Neural cell (in vitro differentiated cells): ENCODE data around the gene ROPN1. TPM values are rescaled to one million over a fixed set of nuclear protein-coding genes. Genes with fewer than 3 reads are reported as not detected.

Experiments used
- H2AFZ ChIP-seq: fragments of 200-600, 300-800 bp; sonication (generic), shearing (Covaris generic); 2 replicates; pipeline ENCODE4 v1.6.0; 2014; ENCODE audit warnings: low read depth, mild to moderate bottlenecking, antibody characterized with exemption, low read length, moderate library complexity
- H3F3A ChIP-seq: fragments of 200-600 bp; shearing (Covaris generic); 2 replicates; pipeline ENCODE4 v1.6.1; 2016; ENCODE audit warnings: mild to moderate bottlenecking, moderate library complexity, mixed read lengths, antibody characterized with exemption, low read length; ENCODE audit not compliant: insufficient read depth, poor library complexity, severe bottlenecking
- H3K27ac ChIP-seq: fragments of 200-600, 300-800 bp; sonication (generic), shearing (Covaris generic); 2 replicates; pipeline ENCODE4 v1.5.1; 2014; ENCODE audit warnings: mild to moderate bottlenecking, low read length, moderate library complexity
- H3K27me3 ChIP-seq: fragments of 300-800, 200-600 bp; sonication (generic), shearing (Covaris generic); 2 replicates; pipeline ENCODE4 v1.6.0; 2014; ENCODE audit warnings: mild to moderate bottlenecking, low read depth, low read length, moderate library complexity; ENCODE audit not compliant: insufficient read depth
- H3K36me3 ChIP-seq: fragments of 300-800, 200-600 bp; sonication (generic), shearing (Covaris generic); 2 replicates; pipeline ENCODE4 v1.5.1; 2014; ENCODE audit warnings: mild to moderate bottlenecking, antibody characterized with exemption, low read length, moderate library complexity; ENCODE audit not compliant: insufficient read depth
- H3K4me2 ChIP-seq: fragments of 300-800, 200-600 bp; sonication (generic), shearing (Covaris generic); 2 replicates; pipeline ENCODE4 v1.6.0; 2014; ENCODE audit warnings: mild to moderate bottlenecking, low read length
- H3K4me3 ChIP-seq: fragments of 300-800, 200-600 bp; sonication (generic), shearing (Covaris generic); 2 replicates; pipeline ENCODE4 v1.5.1; 2014; ENCODE audit warnings: mild to moderate bottlenecking, low read length, moderate library complexity
- H3K79me2 ChIP-seq: fragments of 200-600 bp; shearing (Covaris generic); replicated peaks from 2 replicates; pipeline ENCODE4 v1.6.0; 2014; ENCODE audit warnings: mild to moderate bottlenecking, low read length, moderate library complexity; ENCODE audit not compliant: insufficient read depth
- H3K9ac ChIP-seq: fragments of 300-800, 200-600 bp; sonication (generic), shearing (Covaris generic); 2 replicates; pipeline ENCODE4 v1.6.1; 2016; ENCODE audit warnings: mild to moderate bottlenecking, low read length, mixed read lengths
- H3K9me2 ChIP-seq: fragments of 200-600 bp; shearing (Covaris generic); 2 replicates; pipeline ENCODE4 v1.6.1; 2016; ENCODE audit warnings: mild to moderate bottlenecking, low read length, mixed read lengths; ENCODE audit not compliant: insufficient read depth
- H3K9me3 ChIP-seq: fragments of 200-600, 300-800 bp; sonication (generic), shearing (Covaris generic); 2 replicates; pipeline ENCODE4 v1.6.1; 2016; ENCODE audit warnings: mild to moderate bottlenecking, mixed run types, low read length, moderate library complexity, mixed read lengths
- H4K20me1 ChIP-seq: fragments of 200-600 bp; shearing (Covaris generic); 2 replicates; pipeline ENCODE4 v1.6.1; 2016; ENCODE audit warnings: mild to moderate bottlenecking, mixed run types; ENCODE audit not compliant: insufficient read depth
- CTCF ChIP-seq: fragments of 450-650 bp; IDR thresholded peaks from 2 replicates; pipeline ENCODE4 v1.5.1; 2014; ENCODE audit warnings: antibody characterized with exemption, mild to moderate bottlenecking, moderate library complexity; ENCODE audit not compliant: poor library complexity, severe bottlenecking
- EP300 ChIP-seq: fragments of 450-650 bp; conservative IDR thresholded peaks from 2 replicates; pipeline ENCODE4 v1.6.1; 2014; ENCODE audit warnings: antibody characterized with exemption, mild to moderate bottlenecking, moderate library complexity; ENCODE audit not compliant: poor library complexity, severe bottlenecking
- EZH2 ChIP-seq: fragments of 200-600, 300-800 bp; shearing (Covaris generic), sonication (generic); IDR thresholded peaks from 2 replicates; pipeline ENCODE4 v1.6.1; 2014; ENCODE audit warnings: antibody characterized with exemption, low read length, borderline replicate concordance, mild to moderate bottlenecking; ENCODE audit not compliant: insufficient read depth, poor library complexity, severe bottlenecking
- MXI1 ChIP-seq: fragments of 450-650 bp; conservative IDR thresholded peaks from 2 replicates; pipeline ENCODE4 v1.6.1; 2014; ENCODE audit warnings: antibody characterized with exemption, mild to moderate bottlenecking; ENCODE audit not compliant: poor library complexity, severe bottlenecking
- POLR2AphosphoS5 ChIP-seq: IDR thresholded peaks from 2 replicates; pipeline ENCODE4 v1.6.1; 2012
- RAD21 ChIP-seq: fragments of 450-650 bp; conservative IDR thresholded peaks from 2 replicates; pipeline ENCODE4 v1.6.1; 2014; ENCODE audit warnings: antibody characterized with exemption, mild to moderate bottlenecking, moderate library complexity
- REST ChIP-seq: IDR thresholded peaks from 2 replicates; pipeline ENCODE4 v1.6.1; 2012; ENCODE audit warnings: borderline replicate concordance
- SMC3 ChIP-seq: fragments of 450-650 bp; conservative IDR thresholded peaks from 2 replicates; pipeline ENCODE4 v1.6.1; 2014; ENCODE audit warnings: antibody characterized with exemption, mild to moderate bottlenecking, moderate library complexity; ENCODE audit not compliant: poor library complexity
- TAF1 ChIP-seq: IDR thresholded peaks from 2 replicates; pipeline ENCODE4 v1.6.1; 2012; ENCODE audit warnings: low read depth
- polyA plus RNA-seq: library from polyadenylated mRNA; depleted of rRNA; stranded (reverse); fragments of >200 nt; gene quantifications from 2 replicates; pipeline ENCODE4 v1.2.3, GENCODE V29; 2014

The ROPN1 gene
- polyA plus RNA-seq, 1 donor from 2014 or later = not detected

DNA sequence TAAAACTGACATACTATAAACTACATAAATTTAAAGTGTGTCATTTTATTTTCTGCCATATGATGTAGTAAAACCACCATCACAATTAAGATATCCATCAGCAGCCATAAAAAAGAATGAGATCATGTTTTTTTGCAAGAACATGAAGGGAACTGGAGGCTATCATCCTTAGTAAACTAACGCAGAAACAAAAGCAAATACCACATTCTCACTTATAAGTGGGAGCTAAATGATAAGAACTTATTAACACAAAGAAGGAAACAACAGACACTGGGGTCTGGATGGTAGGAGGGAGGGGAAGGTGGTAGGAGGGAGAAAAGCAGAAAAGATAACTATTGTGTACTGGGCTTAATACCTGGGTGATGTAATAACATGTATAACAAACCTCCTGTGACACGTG, 55.5 kb downstream of the ROPN1 start:
- Histone ChIP-seq H3K27ac (no peak overlapping the region), H3K36me3 (no peaks in the 10 kb centered on the region)

GRCh38 chr3:123935830-123936229, 56.1 kb downstream of the ROPN1 start:
- Histone ChIP-seq H4K20me1 (no peaks in the 10 kb centered on the region), H3K4me3 (no peak overlapping the region), H3K9me3 (no peaks in the 10 kb centered on the region), H2AFZ (no peak overlapping the region), H3K27ac (no peak overlapping the region), H3K27me3 (no peaks in the 10 kb centered on the region), H3K79me2 (no peaks in the 10 kb centered on the region), H3K4me2 (no peak overlapping the region), H3K9ac (no peak overlapping the region), H3K9me2 (no peaks in the 10 kb centered on the region), H3K36me3 (peaks cover under 1% of the 10 kb centered on the region), H3F3A (no peaks in the 10 kb centered on the region)
- no peak for TF ChIP-seq RAD21
- TF ChIP-seq EP300 = no peak
- TF ChIP-seq MXI1 = no peak
- TF ChIP-seq EZH2 = no peak
- TF ChIP-seq TAF1 = no peak
- TF ChIP-seq SMC3 = no peak
- TF ChIP-seq CTCF = no peak
- TF ChIP-seq POLR2AphosphoS5 = no peak

More for the DNA sequence above, 55.5 kb downstream of the ROPN1 start:
- H2AFZ ChIP-seq = no peak overlapping the region
- H3K9ac ChIP-seq = no peak overlapping the region
- H3K79me2 ChIP-seq = no peaks in the 10 kb centered on the region
- H3K27me3 ChIP-seq = no peaks in the 10 kb centered on the region
- no peaks in the 10 kb centered on the region for H3K9me3 ChIP-seq
- no peaks in the 10 kb centered on the region for H3K9me2 ChIP-seq
- no peak overlapping the region for H3K4me2 ChIP-seq
- H3F3A ChIP-seq = no peaks in the 10 kb centered on the region
- TF ChIP-seq MXI1 = no peak
- no peak for TF ChIP-seq SMC3
- TF ChIP-seq TAF1 = no peak
- TF ChIP-seq RAD21 = no peak
- TF ChIP-seq EP300 = no peak
- no peak for TF ChIP-seq EZH2
- TF ChIP-seq CTCF = no peak
- TF ChIP-seq REST = no peak
- TF ChIP-seq POLR2AphosphoS5 = no peak
- H3K4me3 ChIP-seq = no peak overlapping the region
- no peaks in the 10 kb centered on the region for H4K20me1 ChIP-seq
